ENCODE data around the gene UMOD.
"Not testable (repeated sequence)": the region's sequence is repeated elsewhere in the genome, so short reads cannot be mapped to it uniquely, and the experiment has no call there.

UMOD gene

GRCh38 chr16:20333120-20333519 lies 19.4 kb downstream of the UMOD start:
- H3K4me1 ChIP-seq (ENCODE audit: control insufficient read depth, insufficient read depth, low read length, unreplicated experiment) = no peaks in the 10 kb centered on the region
- no peak overlapping the region for H3K27ac ChIP-seq (ENCODE audit: low read depth, low read length)
- no peaks in the 10 kb centered on the region for H3K36me3 ChIP-seq (ENCODE audit: insufficient read depth, low read length)
- H3K4me3 ChIP-seq (ENCODE audit: low read depth, low read length) = no peak overlapping the region
- H2AFZ ChIP-seq (ENCODE audit: low read length, unreplicated experiment) = no peak overlapping the region
- H3K27me3 ChIP-seq (ENCODE audit: insufficient read depth, low read length) = no peaks in the 10 kb centered on the region
- H3K79me2 ChIP-seq (ENCODE audit: control insufficient read depth, insufficient read depth, low read length, unreplicated experiment) = no peaks in the 10 kb centered on the region

GRCh38 chr16:20332411-20332810 lies 20.1 kb downstream of the UMOD start:
- Histone ChIP-seq H3K27ac (ENCODE audit: low read depth, low read length) (no peak overlapping the region), H2AFZ (ENCODE audit: low read length, unreplicated experiment) (no peak overlapping the region), H3K4me3 (ENCODE audit: low read depth, low read length) (no peak overlapping the region), H3K4me1 (ENCODE audit: control insufficient read depth, insufficient read depth, low read length, unreplicated experiment) (no peaks in the 10 kb centered on the region), H3K27me3 (ENCODE audit: insufficient read depth, low read length) (no peaks in the 10 kb centered on the region), H3K36me3 (ENCODE audit: insufficient read depth, low read length) (no peaks in the 10 kb centered on the region), H3K79me2 (ENCODE audit: control insufficient read depth, insufficient read depth, low read length, unreplicated experiment) (no peaks in the 10 kb centered on the region)

- no peaks in the 10 kb centered on the region for H3K4me1 ChIP-seq (ENCODE audit: control insufficient read depth, insufficient read depth, low read length, unreplicated experiment)
- no peaks in the 10 kb centered on the region for H3K79me2 ChIP-seq (ENCODE audit: control insufficient read depth, insufficient read depth, low read length, unreplicated experiment)
- H3K4me3 ChIP-seq (ENCODE audit: low read depth, low read length) = no peak overlapping the region
- H3K27me3 ChIP-seq (ENCODE audit: insufficient read depth, low read length) = no peaks in the 10 kb centered on the region
- H3K27ac ChIP-seq (ENCODE audit: low read depth, low read length) = no peak overlapping the region
- H2AFZ ChIP-seq (ENCODE audit: low read length, unreplicated experiment) = no peak overlapping the region
- no peaks in the 10 kb centered on the region for H3K36me3 ChIP-seq (ENCODE audit: insufficient read depth, low read length)
Observed at GRCh38 chr16:20331635-20332034, 20.9 kb downstream of the UMOD start.

- no peaks in the 10 kb centered on the region for H3K4me1 ChIP-seq (ENCODE audit: control insufficient read depth, insufficient read depth, low read length, unreplicated experiment)
- no peak overlapping the region for H3K27ac ChIP-seq (ENCODE audit: low read depth, low read length)
- no peaks in the 10 kb centered on the region for H3K79me2 ChIP-seq (ENCODE audit: control insufficient read depth, insufficient read depth, low read length, unreplicated experiment)
- H2AFZ ChIP-seq (ENCODE audit: low read length, unreplicated experiment) = no peak overlapping the region
- no peak overlapping the region for H3K4me3 ChIP-seq (ENCODE audit: low read depth, low read length)
- H3K36me3 ChIP-seq (ENCODE audit: insufficient read depth, low read length) = no peaks in the 10 kb centered on the region
- no peaks in the 10 kb centered on the region for H3K27me3 ChIP-seq (ENCODE audit: insufficient read depth, low read length)
Observed at GRCh38 chr16:20329392-20330138, 22.9 kb downstream of the UMOD start.

GRCh38 chr16:20327444-20328041 lies 25.0 kb downstream of the UMOD start, which contains the start of gene GP2:
TSS of gene GP2 (minus strand) at chr16:20327513. CDS start at chr16:20326431, 1,082 bp downstream.
- no peak within 1 kb of the TSS for H3K4me3 ChIP-seq (ENCODE audit: low read depth, low read length)
- no peak within 1 kb of the TSS for H2AFZ ChIP-seq (ENCODE audit: low read length, unreplicated experiment)
- no peaks in the 10 kb centered on the region for H3K36me3 ChIP-seq (ENCODE audit: insufficient read depth, low read length)
- no peaks in the 10 kb centered on the region for H3K27me3 ChIP-seq (ENCODE audit: insufficient read depth, low read length)
- no peaks in the 10 kb centered on the region for H3K4me1 ChIP-seq (ENCODE audit: control insufficient read depth, insufficient read depth, low read length, unreplicated experiment)
- H3K27ac ChIP-seq (ENCODE audit: low read depth, low read length) = no peak within 1 kb of the TSS
- H3K79me2 ChIP-seq (ENCODE audit: control insufficient read depth, insufficient read depth, low read length, unreplicated experiment) = no peaks in the 10 kb centered on the region

GRCh38 chr16:20326321-20326720 lies 26.2 kb downstream of the UMOD start:
- H3K27ac ChIP-seq (ENCODE audit: low read depth, low read length) = no peak overlapping the region
- H3K79me2 ChIP-seq (ENCODE audit: control insufficient read depth, insufficient read depth, low read length, unreplicated experiment) = no peaks in the 10 kb centered on the region
- no peak overlapping the region for H2AFZ ChIP-seq (ENCODE audit: low read length, unreplicated experiment)
- no peak overlapping the region for H3K4me3 ChIP-seq (ENCODE audit: low read depth, low read length)
- no peaks in the 10 kb centered on the region for H3K27me3 ChIP-seq (ENCODE audit: insufficient read depth, low read length)
- no peaks in the 10 kb centered on the region for H3K4me1 ChIP-seq (ENCODE audit: control insufficient read depth, insufficient read depth, low read length, unreplicated experiment)
- H3K36me3 ChIP-seq (ENCODE audit: insufficient read depth, low read length) = no peaks in the 10 kb centered on the region

GRCh38 chr16:20325005-20325404 lies 27.5 kb downstream of the UMOD start:
- Histone ChIP-seq H2AFZ (ENCODE audit: low read length, unreplicated experiment) (no peak overlapping the region), H3K36me3 (ENCODE audit: insufficient read depth, low read length) (no peaks in the 10 kb centered on the region), H3K79me2 (ENCODE audit: control insufficient read depth, insufficient read depth, low read length, unreplicated experiment) (no peaks in the 10 kb centered on the region), H3K4me3 (ENCODE audit: low read depth, low read length) (no peak overlapping the region), H3K27ac (ENCODE audit: low read depth, low read length) (no peak overlapping the region), H3K27me3 (ENCODE audit: insufficient read depth, low read length) (no peaks in the 10 kb centered on the region), H3K4me1 (ENCODE audit: control insufficient read depth, insufficient read depth, low read length, unreplicated experiment) (no peaks in the 10 kb centered on the region)

- no peak overlapping the region for H2AFZ ChIP-seq (ENCODE audit: low read length, unreplicated experiment)
- H3K27ac ChIP-seq (ENCODE audit: low read depth, low read length) = no peak overlapping the region
- H3K27me3 ChIP-seq (ENCODE audit: insufficient read depth, low read length) = no peaks in the 10 kb centered on the region
- no peaks in the 10 kb centered on the region for H3K4me1 ChIP-seq (ENCODE audit: control insufficient read depth, insufficient read depth, low read length, unreplicated experiment)
- H3K4me3 ChIP-seq (ENCODE audit: low read depth, low read length) = no peak overlapping the region
- H3K36me3 ChIP-seq (ENCODE audit: insufficient read depth, low read length) = no peaks in the 10 kb centered on the region
- no peaks in the 10 kb centered on the region for H3K79me2 ChIP-seq (ENCODE audit: control insufficient read depth, insufficient read depth, low read length, unreplicated experiment)
Observed at GRCh38 chr16:20323591-20324117, 28.9 kb downstream of the UMOD start.

- no peaks in the 10 kb centered on the region for H3K36me3 ChIP-seq (ENCODE audit: insufficient read depth, low read length)
- no peaks in the 10 kb centered on the region for H3K27me3 ChIP-seq (ENCODE audit: insufficient read depth, low read length)
- no peak overlapping the region for H3K27ac ChIP-seq (ENCODE audit: low read depth, low read length)
- H3K4me3 ChIP-seq (ENCODE audit: low read depth, low read length) = no peak overlapping the region
- no peak overlapping the region for H2AFZ ChIP-seq (ENCODE audit: low read length, unreplicated experiment)
- H3K4me1 ChIP-seq (ENCODE audit: control insufficient read depth, insufficient read depth, low read length, unreplicated experiment) = no peaks in the 10 kb centered on the region
- H3K79me2 ChIP-seq (ENCODE audit: control insufficient read depth, insufficient read depth, low read length, unreplicated experiment) = no peaks in the 10 kb centered on the region
Observed at GRCh38 chr16:20322696-20323095, 29.8 kb downstream of the UMOD start.

GRCh38 chr16:20321671-20322070 lies 30.8 kb downstream of the UMOD start:
- Histone ChIP-seq H3K79me2 (ENCODE audit: control insufficient read depth, insufficient read depth, low read length, unreplicated experiment) (no peaks in the 10 kb centered on the region), H3K36me3 (ENCODE audit: insufficient read depth, low read length) (no peaks in the 10 kb centered on the region), H2AFZ (ENCODE audit: low read length, unreplicated experiment) (no peak overlapping the region), H3K27me3 (ENCODE audit: insufficient read depth, low read length) (no peaks in the 10 kb centered on the region), H3K27ac (ENCODE audit: low read depth, low read length) (no peak overlapping the region), H3K4me3 (ENCODE audit: low read depth, low read length) (no peak overlapping the region), H3K4me1 (ENCODE audit: control insufficient read depth, insufficient read depth, low read length, unreplicated experiment) (no peaks in the 10 kb centered on the region)

GRCh38 chr16:20321051-20321450 lies 31.5 kb downstream of the UMOD start:
- H3K27ac ChIP-seq (ENCODE audit: low read depth, low read length); H3K4me3 ChIP-seq (ENCODE audit: low read depth, low read length); H2AFZ ChIP-seq (ENCODE audit: low read length, unreplicated experiment); H3K4me1 ChIP-seq (ENCODE audit: control insufficient read depth, insufficient read depth, low read length, unreplicated experiment); H3K79me2 ChIP-seq (ENCODE audit: control insufficient read depth, insufficient read depth, low read length, unreplicated experiment); H3K36me3 ChIP-seq (ENCODE audit: insufficient read depth, low read length); H3K27me3 ChIP-seq (ENCODE audit: insufficient read depth, low read length): not testable (repeated sequence)
